Measurements from ENCODE around the gene NMD3.

Gene NMD3

DNA sequence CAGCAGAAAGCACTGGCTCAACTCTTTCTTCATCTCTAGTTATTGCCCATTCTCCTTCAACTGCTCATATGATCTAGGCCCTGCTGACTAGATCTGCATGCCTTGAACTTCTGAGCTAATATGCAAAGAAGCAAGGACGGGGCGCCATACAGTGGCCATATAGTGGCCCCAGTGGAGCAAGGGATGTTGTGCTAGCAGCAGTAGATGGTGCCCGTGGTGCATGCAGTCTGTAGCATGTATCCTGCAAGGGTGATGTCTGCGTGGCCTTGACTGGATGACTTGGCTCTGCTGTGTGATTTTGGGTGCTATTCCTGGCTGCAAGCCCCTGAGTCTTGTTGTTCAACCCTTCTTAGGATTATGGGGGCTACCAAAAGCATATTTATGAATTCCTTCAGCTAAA is 12.2 kb upstream of the NMD3 start:
- H3K9me3 ChIP-seq (ENCODE audit: insufficient read depth, low read length) = no peaks in the 10 kb centered on the region
- no peak overlapping the region for H3K4me3 ChIP-seq (ENCODE audit: low read length)
- no peak for TF ChIP-seq EZH2phosphoT487 (IDR thresholded peaks at IDR 0.05; ENCODE audit: low read depth)
- TF ChIP-seq, protein P1, sequence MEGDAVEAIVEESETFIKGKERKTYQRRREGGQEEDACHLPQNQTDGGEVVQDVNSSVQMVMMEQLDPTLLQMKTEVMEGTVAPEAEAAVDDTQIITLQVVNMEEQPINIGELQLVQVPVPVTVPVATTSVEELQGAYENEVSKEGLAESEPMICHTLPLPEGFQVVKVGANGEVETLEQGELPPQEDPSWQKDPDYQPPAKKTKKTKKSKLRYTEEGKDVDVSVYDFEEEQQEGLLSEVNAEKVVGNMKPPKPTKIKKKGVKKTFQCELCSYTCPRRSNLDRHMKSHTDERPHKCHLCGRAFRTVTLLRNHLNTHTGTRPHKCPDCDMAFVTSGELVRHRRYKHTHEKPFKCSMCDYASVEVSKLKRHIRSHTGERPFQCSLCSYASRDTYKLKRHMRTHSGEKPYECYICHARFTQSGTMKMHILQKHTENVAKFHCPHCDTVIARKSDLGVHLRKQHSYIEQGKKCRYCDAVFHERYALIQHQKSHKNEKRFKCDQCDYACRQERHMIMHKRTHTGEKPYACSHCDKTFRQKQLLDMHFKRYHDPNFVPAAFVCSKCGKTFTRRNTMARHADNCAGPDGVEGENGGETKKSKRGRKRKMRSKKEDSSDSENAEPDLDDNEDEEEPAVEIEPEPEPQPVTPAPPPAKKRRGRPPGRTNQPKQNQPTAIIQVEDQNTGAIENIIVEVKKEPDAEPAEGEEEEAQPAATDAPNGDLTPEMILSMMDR (IDR thresholded peaks at IDR 0.05; ENCODE audit: low read depth, low read length) = no peak
- H3K9ac ChIP-seq (ENCODE audit: low read length) = no peak overlapping the region
- no peak overlapping the region for H3K27ac ChIP-seq (ENCODE audit: low read length)
- no peaks in the 10 kb centered on the region for H3K4me1 ChIP-seq (ENCODE audit: low read length)
- no peak overlapping the region for H3K4me2 ChIP-seq (ENCODE audit: low read length)
- H3K36me3 ChIP-seq (replicated peaks; ENCODE audit: low read depth, low read length) = no peaks in the 10 kb centered on the region
- H3K27me3 ChIP-seq (ENCODE audit: low read depth, low read length) = no peaks in the 10 kb centered on the region
- H3K79me2 ChIP-seq (ENCODE audit: low read length) = no peaks in the 10 kb centered on the region
- H2AFZ ChIP-seq (ENCODE audit: low read depth, low read length) = no peak overlapping the region
- no peaks in the 10 kb centered on the region for H4K20me1 ChIP-seq (ENCODE audit: insufficient read depth, low read length)

DNA sequence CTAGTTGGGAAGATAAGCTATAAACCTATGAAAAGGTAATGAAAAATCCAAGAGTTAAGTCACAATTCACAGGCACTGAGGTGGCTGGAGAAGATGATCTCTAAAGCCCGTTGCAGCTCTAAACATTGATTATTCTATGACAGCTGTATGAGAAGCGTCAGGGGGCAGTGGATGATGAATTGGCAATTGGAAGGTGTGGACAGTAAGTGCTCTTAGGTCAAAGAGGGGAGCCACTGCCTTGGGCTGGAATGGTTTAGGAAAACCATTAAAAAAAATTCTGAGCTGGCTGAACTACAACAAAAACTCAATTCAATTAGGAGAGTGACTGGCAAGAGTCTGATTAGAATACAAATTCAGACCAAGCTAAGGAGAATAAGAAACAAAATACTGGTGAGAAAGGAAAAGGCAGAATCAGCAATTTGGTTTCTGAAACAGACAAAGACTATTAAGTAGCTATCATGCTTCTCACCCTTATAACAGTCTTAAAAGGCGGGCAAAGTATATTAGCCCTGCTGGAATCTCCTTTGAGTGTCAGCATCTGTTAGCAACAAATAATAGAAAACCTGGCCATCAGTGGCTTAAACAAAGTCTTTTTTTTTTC is 8.8 kb upstream of the NMD3 start:
- H3K27me3 ChIP-seq (ENCODE audit: low read depth, low read length) = no peaks in the 10 kb centered on the region
- TF ChIP-seq, protein P1 (IDR thresholded peaks at IDR 0.05; ENCODE audit: low read depth, low read length) = no peak
- no peaks in the 10 kb centered on the region for H3K4me1 ChIP-seq (ENCODE audit: low read length)
- no peak overlapping the region for H3K9ac ChIP-seq (ENCODE audit: low read length)
- H3K4me2 ChIP-seq (ENCODE audit: low read length) = no peak overlapping the region
- H3K79me2 ChIP-seq (ENCODE audit: low read length) = no peaks in the 10 kb centered on the region
- H3K27ac ChIP-seq (ENCODE audit: low read length) = no peak overlapping the region
- H3K9me3 ChIP-seq (ENCODE audit: insufficient read depth, low read length) = no peaks in the 10 kb centered on the region
- no peak overlapping the region for H2AFZ ChIP-seq (ENCODE audit: low read depth, low read length)
- H4K20me1 ChIP-seq (ENCODE audit: insufficient read depth, low read length) = no peaks in the 10 kb centered on the region
- no peak overlapping the region for H3K4me3 ChIP-seq (ENCODE audit: low read length)
- H3K36me3 ChIP-seq (replicated peaks; ENCODE audit: low read depth, low read length) = no peaks in the 10 kb centered on the region

DNA sequence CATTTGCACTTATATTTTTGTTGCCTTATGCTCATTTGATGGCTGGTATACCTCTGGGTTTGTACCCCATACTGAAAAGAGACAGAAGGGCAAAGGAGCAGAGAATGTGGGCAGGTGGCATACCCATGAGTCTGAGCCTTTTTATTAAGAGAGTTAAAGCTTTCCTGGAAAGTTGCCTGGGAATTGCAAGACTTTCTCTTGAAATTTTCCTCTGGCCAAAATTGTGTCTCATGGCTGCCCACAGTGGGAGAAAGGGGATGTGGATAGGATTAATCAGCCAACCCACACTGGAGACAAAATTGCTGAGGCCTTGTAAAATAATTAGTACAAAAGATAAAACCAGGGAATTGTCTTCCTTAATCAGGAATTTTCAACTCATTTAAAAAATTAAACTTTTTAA is 8.2 kb upstream of the NMD3 start:
- H2AFZ ChIP-seq (ENCODE audit: low read depth, low read length) = no peak overlapping the region
- no peak overlapping the region for H3K27ac ChIP-seq (ENCODE audit: low read length)
- no peaks in the 10 kb centered on the region for H3K79me2 ChIP-seq (ENCODE audit: low read length)
- H3K4me1 ChIP-seq (ENCODE audit: low read length) = no peaks in the 10 kb centered on the region
- TF ChIP-seq EZH2phosphoT487 (IDR thresholded peaks at IDR 0.05; ENCODE audit: low read depth) = no peak
- TF ChIP-seq, protein P1 (IDR thresholded peaks at IDR 0.05; ENCODE audit: low read depth, low read length) = no peak
- no peaks in the 10 kb centered on the region for H3K27me3 ChIP-seq (ENCODE audit: low read depth, low read length)
- H3K4me3 ChIP-seq (ENCODE audit: low read length) = no peak overlapping the region
- no peaks in the 10 kb centered on the region for H3K36me3 ChIP-seq (replicated peaks; ENCODE audit: low read depth, low read length)
- H3K9me3 ChIP-seq (ENCODE audit: insufficient read depth, low read length) = no peaks in the 10 kb centered on the region
- H3K9ac ChIP-seq (ENCODE audit: low read length) = no peak overlapping the region
- no peaks in the 10 kb centered on the region for H4K20me1 ChIP-seq (ENCODE audit: insufficient read depth, low read length)
- no peak overlapping the region for H3K4me2 ChIP-seq (ENCODE audit: low read length)

DNA sequence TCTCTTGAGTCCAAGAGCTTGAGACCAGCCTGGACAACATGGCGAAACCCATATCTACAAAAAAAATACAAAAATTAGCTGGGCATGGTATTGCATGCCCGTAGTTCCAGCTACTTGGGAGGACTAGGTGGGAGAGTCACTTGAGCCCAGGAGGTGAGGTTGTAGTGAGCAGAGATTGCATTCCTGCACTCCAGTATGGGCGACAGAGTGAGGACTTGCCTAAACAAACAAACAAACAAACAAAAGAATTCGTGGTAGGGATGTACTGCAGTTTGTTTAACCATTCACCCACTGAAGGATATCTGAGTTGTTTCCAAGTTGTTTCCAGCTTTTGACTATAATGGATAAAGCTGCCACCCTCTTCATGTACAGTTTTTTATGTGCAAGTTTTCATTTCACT is 7.5 kb upstream of the NMD3 start:
- H3K27me3 ChIP-seq (ENCODE audit: low read depth, low read length) = no peaks in the 10 kb centered on the region
- no peak overlapping the region for H3K9ac ChIP-seq (ENCODE audit: low read length)
- H3K4me1 ChIP-seq (ENCODE audit: low read length) = no peaks in the 10 kb centered on the region
- H4K20me1 ChIP-seq (ENCODE audit: insufficient read depth, low read length) = no peaks in the 10 kb centered on the region
- H3K4me3 ChIP-seq (ENCODE audit: low read length) = no peak overlapping the region
- H3K36me3 ChIP-seq (replicated peaks; ENCODE audit: low read depth, low read length) = no peaks in the 10 kb centered on the region
- no peak overlapping the region for H3K4me2 ChIP-seq (ENCODE audit: low read length)
- H2AFZ ChIP-seq (ENCODE audit: low read depth, low read length) = no peak overlapping the region
- no peak overlapping the region for H3K27ac ChIP-seq (ENCODE audit: low read length)
- TF ChIP-seq EZH2phosphoT487 (IDR thresholded peaks at IDR 0.05; ENCODE audit: low read depth) = no peak
- TF ChIP-seq, protein P1 (IDR thresholded peaks at IDR 0.05; ENCODE audit: low read depth, low read length) = no peak
- no peaks in the 10 kb centered on the region for H3K79me2 ChIP-seq (ENCODE audit: low read length)
- H3K9me3 ChIP-seq (ENCODE audit: insufficient read depth, low read length) = no peaks in the 10 kb centered on the region

Measured in OCI-LY3 (cell line).